Measurements from ENCODE around the gene ZFP3.

DNA sequence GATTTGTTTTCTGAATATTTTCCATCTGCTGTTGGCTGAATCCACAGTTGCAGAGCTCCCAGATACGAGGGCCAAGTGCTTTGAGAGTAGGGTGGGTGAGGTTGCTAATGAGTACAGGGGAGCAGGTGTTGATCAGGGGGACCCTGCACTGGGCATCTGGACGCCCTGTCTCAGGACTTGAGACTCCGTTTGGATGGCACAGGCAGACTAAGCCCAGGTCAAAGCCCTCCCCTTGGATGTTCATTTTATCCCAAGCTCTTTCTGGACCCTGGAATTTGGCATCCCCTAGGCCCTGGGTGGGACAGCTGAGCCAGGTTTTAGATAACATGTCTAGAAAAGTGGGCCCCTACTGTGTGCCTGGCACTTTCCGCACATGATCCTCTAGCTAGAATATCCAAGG is 49.6 kb downstream of the ZFP3 start:
- TF ChIP-seq, protein P1, sequence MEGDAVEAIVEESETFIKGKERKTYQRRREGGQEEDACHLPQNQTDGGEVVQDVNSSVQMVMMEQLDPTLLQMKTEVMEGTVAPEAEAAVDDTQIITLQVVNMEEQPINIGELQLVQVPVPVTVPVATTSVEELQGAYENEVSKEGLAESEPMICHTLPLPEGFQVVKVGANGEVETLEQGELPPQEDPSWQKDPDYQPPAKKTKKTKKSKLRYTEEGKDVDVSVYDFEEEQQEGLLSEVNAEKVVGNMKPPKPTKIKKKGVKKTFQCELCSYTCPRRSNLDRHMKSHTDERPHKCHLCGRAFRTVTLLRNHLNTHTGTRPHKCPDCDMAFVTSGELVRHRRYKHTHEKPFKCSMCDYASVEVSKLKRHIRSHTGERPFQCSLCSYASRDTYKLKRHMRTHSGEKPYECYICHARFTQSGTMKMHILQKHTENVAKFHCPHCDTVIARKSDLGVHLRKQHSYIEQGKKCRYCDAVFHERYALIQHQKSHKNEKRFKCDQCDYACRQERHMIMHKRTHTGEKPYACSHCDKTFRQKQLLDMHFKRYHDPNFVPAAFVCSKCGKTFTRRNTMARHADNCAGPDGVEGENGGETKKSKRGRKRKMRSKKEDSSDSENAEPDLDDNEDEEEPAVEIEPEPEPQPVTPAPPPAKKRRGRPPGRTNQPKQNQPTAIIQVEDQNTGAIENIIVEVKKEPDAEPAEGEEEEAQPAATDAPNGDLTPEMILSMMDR (IDR thresholded peaks at IDR 0.05; ENCODE audit: borderline replicate concordance, extremely low read depth, low read length, poor library complexity, severe bottlenecking) = no peak
- TF ChIP-seq EZH2 (IDR thresholded peaks at IDR 0.05; ENCODE audit: borderline replicate concordance, low read depth, low read length, severe bottlenecking) = no peak

All from DND-41 (cell line).